NCI-H1417 treated with DMSO at 0.1 percent for 48 hours (cell line): ENCODE data around the gene PPP1R12B.
"Not testable (repeated sequence)": the region's sequence is repeated elsewhere in the genome, so short reads cannot be mapped to it uniquely, and the experiment has no call there.

Source experiments
- DNase-seq: peaks from one replicate; lab custom pipeline; 2025; lab: John Stamatoyannopoulos, UW

Gene PPP1R12B

GRCh38 chr1:202405928-202406327 is 57.4 kb downstream of the PPP1R12B start:
- DNase-seq, result no peak

DNA sequence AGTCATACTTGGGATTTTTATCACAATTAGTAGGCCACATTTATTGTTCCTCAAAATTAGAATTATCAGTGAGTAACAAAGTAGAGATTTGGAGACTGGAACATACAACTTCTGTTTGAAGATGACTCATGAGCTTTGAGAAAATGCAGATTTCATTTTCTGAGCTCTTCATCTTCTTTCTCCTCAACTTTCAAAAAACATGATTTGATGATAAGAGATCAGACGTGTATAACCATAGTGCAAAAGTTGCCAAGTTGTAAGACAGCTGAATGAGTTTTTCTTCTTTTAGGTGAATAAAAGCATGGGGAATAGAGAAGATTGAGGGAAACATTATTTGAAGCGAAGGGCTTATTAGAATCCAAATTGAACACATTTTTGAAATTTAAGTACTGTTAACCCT is 58.4 kb downstream of the PPP1R12B start:
- not testable (repeated sequence) for DNase-seq

GRCh38 chr1:202407378-202407777 is 58.9 kb downstream of the PPP1R12B start:
- not testable (repeated sequence) for DNase-seq

DNA sequence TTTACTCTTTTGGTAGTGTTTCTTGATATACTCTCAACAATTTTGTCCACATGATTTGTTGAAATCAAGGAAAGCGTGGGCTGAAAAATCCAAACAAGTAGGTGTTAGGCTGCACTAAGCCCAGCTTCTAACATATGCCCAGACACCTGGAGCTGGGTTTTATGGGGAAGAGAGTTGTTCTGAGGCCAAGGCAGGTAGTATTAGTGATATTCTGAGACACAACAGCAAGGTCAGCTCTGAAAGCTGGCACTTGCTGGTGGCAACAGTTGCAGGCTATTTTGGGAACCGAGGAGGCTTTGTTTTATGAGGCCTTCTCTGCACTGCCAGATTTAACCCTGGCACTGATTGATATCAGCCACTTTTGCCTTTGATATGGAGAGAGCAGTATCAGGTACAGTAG is 61.8 kb downstream of the PPP1R12B start:
- DNase-seq, result not testable (repeated sequence)

DNA sequence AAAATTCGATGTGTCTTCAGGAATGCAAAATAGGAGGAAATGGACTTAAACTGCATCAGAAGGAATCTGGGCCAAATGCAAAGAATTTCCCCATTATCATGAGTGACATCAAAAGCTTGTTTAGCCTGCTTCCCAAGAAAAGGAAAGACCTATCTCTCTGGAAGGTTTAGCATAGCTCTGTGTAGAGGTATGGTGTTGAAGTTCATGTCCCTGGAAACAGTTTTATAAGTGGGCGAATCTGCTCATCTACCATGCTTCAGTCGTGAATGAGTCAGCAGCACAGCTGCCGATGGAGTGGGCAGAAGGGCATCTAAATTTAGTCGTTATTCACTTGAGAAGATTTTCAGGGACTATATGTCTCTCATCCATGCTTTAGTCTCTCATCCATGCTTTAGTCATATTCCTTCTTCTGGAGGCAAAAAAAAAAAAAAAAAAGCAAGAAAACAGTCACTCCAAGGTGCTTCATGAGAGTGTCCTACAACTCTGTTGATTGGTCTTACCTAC is 62.4 kb downstream of the PPP1R12B start:
- DNase-seq, result not testable (repeated sequence)

DNA sequence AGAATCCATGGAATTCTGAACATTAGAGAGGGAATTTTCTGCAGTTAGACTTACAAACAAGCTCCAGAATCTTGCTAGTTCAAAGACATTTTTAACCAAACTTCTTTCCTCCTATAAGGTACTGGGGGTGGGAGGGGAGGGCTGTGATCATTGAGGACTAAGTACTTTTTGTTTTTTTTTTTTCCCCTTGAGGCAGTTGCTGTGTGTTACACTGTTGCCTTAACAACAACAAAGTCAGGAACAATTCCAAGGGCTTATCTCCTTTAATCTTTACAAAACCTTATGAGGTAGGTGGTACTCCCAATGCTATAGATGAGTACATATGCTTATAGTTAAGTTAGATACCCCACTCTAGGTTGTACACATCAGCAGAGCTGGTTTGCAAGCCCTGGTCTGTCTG is 62.9 kb downstream of the PPP1R12B start:
- DNase-seq, result no peak

- not testable (repeated sequence) for DNase-seq
Observed at GRCh38 chr1:202412421-202412820, 63.9 kb downstream of the PPP1R12B start.

DNA sequence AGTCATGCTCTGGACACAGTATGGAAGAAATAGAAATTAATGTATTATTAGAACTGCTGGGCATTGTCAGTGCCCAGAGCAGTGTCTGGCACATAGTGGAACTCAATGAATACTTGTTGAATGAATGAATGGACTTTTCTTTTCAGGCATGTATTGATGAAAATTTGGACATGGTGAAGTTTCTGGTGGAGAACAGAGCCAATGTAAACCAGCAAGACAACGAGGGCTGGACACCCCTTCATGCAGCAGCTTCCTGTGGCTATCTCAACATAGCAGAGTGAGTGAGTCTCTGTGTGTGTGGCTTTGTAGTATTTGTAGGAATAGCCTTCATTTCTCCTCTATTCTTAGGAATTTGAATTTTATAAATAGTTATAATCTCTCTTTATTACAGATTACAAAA is 68.1 kb downstream of the PPP1R12B start:
- DNase-seq, result no peak

- not testable (repeated sequence) for DNase-seq
Observed at GRCh38 chr1:202417141-202417540, 68.6 kb downstream of the PPP1R12B start.

DNA sequence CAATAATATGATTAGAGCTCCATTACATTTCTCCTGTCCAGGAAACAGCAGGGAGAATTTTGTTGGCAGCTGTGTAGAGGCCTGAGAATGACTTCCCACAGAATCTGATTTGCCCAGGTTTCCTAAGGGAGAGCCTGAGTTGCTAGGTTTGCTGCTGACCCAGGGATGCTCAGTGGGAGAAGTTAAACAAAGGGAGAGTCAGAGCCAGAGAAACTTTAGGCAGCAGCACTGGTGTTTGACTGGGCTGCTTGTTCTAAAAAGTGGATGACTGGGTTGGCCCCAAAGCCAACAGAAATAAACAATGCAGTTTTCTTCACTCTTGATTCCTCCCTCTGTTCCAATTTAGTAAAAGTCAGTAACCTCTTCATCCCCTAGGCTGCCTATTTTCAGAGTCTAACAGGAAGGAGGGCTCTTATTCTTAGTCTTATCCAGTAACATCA is 69.3 kb downstream of the PPP1R12B start:
- not testable (repeated sequence) for DNase-seq

DNA sequence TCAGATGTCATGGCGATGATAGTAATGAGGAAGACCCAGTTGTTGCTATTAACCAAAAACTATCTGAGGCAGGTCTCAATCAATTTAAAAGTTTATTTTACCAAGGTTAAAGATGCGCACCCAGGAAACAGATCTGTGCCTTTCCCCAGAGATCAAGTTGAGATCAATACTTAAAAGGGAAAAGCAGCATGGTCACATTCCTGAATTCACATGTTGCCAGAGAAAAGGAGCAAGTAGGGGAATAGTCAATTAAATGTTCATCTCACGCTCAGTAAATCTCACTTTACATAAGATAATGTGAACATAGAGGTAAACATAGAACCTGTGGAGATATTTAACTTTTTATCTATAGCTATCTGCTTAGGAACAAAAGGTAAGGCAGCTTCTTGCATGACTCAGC is 71.2 kb downstream of the PPP1R12B start:
- not testable (repeated sequence) for DNase-seq

DNA sequence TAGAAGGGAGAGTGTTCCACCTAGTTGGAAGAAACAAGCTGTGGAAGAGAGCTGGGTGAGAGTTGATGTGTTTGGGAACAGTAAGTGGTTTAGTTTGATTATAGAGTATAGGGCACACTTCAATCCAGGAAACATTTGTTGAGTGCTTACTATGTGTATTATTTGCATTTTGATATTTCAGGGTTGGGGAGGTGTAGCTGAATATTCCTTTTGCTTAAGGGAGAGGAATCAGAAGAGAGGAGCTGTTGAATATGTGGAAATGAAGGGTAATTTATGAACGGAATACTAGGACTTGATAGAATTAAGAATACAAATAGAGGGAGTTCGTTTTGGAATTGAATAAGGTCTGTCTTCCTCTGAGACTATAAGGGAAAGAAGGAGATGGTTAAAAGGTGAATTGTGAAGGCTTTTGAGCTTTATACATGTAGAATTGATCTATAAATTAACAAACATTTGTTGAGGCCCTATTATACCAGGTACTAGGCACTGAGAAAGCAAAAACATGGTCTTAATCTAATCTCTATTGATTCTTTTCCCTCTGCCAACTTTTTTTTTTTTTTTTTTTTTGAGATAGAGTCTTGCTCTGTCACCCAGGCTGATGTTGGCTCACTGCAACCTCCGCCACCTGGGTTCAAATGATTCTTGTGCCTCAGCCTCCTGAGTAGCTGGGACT is 72.1 kb downstream of the PPP1R12B start:
- not testable (repeated sequence) for DNase-seq

DNA sequence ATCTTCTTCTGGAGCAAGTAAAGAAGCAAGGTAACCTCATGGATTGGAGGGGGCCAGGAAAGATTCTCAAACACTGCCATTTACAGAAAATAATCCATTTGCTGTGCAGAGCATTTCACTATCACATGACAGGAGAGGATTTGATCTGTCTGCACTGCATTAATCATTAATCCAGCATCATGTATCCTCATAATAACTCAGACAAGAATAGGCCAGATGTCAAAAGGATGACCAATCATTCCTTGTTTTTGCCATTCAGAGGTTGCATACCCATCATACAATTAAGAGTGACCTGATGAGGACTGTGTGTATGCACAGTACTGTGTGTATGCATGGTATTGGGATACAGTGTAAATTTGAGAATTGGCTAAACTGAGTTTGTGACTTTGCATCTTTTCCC is 74.2 kb downstream of the PPP1R12B start:
- DNase-seq, result not testable (repeated sequence)

GRCh38 chr1:202424260-202424659 is 75.8 kb downstream of the PPP1R12B start:
- not testable (repeated sequence) for DNase-seq

GRCh38 chr1:202430111-202430510 is 81.6 kb downstream of the PPP1R12B start:
- not testable (repeated sequence) for DNase-seq

GRCh38 chr1:202432338-202432737 is 83.8 kb downstream of the PPP1R12B start:
- DNase-seq, result not testable (repeated sequence)

GRCh38 chr1:202433155-202434043 is 84.9 kb downstream of the PPP1R12B start:
- no peak for DNase-seq

- DNase-seq, result no peak
Observed at GRCh38 chr1:202434059-202434458, 85.6 kb downstream of the PPP1R12B start.

DNA sequence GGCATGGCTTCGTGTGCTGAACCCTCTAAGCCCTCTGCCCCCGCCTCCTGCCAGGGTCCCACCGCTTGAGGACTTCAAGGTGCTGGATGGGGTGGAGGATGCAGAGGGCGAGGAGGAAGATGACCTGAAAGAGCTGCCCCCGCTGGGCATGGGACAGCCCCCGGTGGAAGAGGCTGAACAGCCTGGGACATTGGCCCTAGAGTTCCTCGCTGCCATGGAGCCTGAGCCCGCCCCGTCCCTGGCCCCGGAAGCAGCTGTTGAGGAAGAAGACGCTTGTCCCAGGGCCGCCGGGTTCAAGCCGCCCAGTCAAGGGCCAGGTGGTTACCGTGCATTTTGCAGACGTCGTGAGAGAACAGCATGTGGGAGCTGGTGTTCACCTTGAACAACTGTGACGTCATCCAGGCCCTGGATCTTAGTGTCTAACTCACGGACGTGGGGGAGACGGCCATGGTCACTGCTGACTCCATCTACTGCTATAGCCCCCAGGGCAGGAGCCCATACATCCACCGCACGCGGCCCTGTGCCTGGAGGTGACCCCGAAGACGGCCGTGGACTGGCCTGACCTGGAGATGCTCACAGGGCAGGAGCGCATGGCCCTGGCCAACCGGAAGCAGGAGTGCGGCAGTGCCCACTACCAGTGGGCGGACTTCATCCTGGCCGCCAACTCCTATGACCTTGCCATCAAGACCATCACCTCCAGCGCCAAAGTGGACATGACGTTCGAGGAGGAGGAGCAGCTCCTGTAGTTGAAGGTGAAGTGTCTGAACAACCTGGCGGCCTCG is 90.1 kb downstream of the PPP1R12B start:
- DNase-seq, result no peak

DNA sequence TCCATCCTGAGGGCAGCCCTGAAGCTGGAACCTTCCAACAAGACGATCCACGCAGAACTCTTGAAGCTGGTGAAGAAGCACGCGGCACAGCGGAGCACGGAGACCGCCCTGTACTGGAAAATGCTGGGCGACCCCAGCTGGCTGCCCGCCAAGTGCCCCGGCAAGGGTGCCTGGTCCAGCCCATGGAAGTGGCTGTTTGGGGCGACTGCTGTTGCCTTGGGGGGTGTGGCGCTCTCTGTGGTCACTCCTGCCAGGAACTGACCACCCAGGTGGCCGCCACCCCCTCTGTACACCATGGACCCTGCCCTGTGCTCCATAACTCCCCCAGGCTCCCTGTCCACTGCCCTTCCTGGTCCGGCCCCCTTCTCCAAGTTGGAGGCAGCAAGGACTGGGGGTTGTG is 90.8 kb downstream of the PPP1R12B start:
- no peak for DNase-seq

- not testable (repeated sequence) for DNase-seq
Observed at GRCh38 chr1:202448140-202448539, 99.6 kb downstream of the PPP1R12B start.

DNA sequence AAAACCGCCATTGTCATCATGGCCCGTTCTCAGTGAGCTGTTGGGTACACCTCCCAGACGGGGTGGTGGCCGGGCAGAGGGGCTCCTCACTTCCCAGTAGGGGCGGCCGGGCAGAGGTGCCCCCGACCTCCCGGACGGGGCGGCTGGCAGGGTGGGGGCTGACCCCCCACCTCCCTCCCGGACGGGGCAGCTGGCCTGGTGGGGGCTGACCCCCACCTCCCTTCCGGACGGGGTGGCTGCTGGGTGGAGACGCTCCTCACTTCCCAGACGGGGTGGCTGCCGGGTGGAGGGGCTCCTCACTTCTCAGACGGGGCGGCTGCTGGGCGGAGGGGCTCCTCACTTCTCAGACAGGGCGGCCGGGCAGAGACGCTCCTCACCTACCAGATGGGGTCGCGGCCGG is 103.1 kb downstream of the PPP1R12B start:
- DNase-seq, result not testable (repeated sequence)
